Suppressor macrophage treated with lipopolysaccharide for 4 hours (primary cell): ENCODE measurements around the gene STK10.

Experiments
- DNase-seq: peaks from one replicate; pipeline ENCODE4 v3.0.0-alpha.2; 2020

STK10 gene

DNA sequence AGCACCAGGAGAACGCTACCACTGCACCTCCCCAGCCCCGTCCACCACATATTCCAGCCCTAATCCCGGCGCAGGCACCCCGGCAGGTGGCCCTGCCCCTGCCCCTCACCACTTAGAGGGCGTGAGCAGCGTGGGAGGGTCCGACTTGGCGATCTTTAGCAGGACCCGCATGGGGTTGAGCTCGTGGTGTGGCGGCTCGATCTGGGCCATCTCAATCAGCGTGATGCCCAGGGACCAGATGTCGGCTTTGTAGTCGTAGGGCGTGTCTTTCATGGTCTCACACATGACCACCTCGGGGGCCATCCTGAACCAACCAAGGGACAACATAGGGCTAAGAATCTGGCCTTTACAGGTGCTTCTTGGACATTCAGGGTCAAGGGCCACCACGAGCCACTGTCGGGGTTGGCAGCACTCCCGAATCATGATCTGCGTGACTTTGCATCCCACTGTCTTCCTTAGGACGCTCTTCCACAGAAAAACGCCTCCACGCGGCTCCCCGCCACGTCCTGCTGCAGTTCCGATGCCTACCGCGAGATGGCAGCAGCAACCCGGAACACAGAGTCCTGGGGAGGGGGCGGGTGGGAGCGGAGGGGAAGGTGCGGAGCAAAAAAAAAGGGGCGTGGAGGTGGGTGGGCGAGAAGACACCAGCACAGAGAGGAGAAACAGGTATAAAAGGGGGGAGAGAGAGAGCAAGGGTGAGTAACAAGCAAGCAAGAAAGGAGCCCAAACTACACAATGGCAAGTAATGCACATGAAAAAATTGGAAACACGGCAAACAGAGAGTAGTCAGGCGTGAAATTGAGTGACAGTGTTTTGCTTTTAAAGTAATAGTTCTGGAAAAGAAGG is 81.3 kb downstream of the STK10 start:
- peak; percentile 49 for DNase-seq

DNA sequence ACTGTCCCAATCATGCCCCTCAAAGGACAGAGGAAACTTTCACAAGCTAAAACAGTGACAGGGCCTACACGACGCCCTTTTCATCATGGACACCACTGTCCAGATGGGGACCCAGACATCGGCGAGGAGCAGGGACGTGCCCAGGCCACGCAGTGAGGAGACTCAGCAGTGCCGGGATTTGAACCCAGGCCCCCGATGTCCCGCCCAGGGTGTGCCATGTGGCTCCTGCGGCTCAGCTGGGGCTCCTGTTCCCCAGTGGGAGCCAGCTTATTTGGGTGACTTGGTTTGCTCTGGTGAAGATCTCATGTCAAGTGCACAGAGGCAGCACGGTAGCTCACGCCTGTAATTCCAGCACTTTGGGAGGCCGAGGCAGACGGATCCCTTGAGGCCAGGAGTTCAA is 82.2 kb downstream of the STK10 start:
- DNase-seq: no peak

- DNase-seq: no peak
These were observed 83.0 kb downstream of the STK10 start for GRCh38 chr5:172104801-172105701.

DNA sequence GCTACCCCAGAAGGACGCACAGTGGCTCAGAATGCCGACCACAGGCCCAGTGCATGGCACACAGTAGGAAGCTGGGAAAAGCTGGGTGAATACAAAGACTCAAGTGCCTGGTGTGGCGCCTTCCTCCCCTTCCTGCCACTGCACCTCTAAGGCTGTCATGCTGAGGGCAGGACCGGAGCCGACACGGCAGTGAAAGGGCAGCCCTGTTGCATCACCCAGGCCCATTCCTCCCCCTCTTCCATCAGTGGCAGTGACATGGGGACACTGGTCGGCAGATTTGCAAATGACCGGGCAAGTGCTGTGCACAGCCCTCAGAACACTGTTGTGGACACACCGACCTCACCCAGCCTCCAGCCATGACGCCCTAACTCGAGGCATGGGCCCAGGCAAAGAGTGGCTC is 84.0 kb downstream of the STK10 start:
- no peak for DNase-seq

DNA sequence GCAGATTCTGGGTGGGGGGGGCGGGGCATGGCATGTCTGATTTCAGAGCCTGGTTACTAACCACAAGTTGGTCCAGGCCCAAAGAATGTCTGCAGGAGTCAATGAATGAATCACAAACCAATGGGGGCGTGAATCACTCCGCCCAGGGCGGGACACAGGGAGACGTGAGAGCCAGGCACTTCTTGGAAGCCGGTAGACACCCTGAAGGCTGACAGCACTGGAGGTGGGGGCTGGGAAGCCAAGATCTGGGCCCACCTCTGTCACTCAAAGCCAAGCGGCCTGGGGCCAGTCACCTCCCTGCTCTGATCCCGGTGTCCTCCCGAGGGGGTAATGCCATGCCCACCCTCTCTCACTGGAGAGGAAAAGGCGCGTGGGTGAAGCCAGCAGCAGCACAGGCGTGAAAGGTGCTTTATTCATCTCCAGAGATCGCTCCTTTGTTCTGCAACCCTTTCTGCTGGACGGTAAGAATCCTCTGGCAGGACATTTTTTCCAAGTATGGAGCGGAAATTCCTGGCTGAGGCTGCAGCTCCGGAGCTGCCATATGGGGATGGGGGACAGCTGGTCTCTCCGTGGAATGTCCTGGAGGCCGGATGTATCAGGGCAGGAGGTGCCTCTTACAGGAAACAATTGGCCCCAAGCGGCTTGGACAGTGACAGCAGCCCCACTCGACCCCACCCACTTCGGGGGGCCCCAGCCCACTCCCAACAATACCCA is 85.0 kb downstream of the STK10 start:
- peak; percentile 46 for DNase-seq

- no peak for DNase-seq
These were observed 85.7 kb downstream of the STK10 start for GRCh38 chr5:172102218-172102870.

GRCh38 chr5:172101547-172102217 is 86.3 kb downstream of the STK10 start:
- DNase-seq: no peak

DNA sequence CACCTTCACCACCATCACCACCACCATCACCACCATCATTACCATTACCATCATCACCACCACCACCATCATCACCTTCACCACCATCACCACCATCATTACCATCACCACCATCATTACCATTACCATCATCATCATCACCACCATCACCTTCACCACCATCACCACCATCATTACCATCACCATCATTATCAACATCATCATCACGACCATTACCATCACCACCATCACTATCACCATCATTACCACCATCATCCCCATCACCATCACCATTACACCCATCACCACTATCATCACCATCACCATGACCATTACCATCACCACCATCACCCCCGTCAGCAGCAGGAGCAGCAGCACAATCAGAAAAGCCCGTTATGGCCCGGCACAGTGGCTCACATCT is 89.1 kb downstream of the STK10 start:
- DNase-seq: no peak

- no peak for DNase-seq
These were observed 90.0 kb downstream of the STK10 start for GRCh38 chr5:172098046-172098445.

- no peak for DNase-seq
These were observed 90.7 kb downstream of the STK10 start for GRCh38 chr5:172097356-172097755.

GRCh38 chr5:172096207-172096940 is 91.7 kb downstream of the STK10 start:
- DNase-seq: no peak

GRCh38 chr5:172095368-172096206 is 92.4 kb downstream of the STK10 start:
- no peak for DNase-seq

DNA sequence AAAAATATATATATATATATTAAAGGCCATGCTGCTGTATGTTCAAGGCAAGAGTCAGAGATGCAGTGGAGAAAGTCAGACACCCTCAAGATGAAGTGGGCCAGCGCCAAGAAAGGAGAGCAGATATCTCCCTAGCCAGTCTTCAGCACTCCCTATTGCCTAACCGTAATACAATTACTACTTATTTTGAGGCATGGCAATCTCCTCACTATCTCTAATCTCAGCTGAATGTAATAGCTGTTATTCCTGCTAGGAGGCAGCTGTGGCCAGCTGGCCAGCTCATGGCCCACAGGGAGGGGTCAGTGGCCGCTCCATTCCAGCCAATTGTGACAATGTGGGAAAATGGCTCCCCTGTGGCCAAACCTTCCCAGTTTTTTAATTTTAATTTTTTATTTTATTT is 94.1 kb downstream of the STK10 start:
- DNase-seq: no peak

- no peak for DNase-seq
These were observed 94.5 kb downstream of the STK10 start for GRCh38 chr5:172093559-172093958.

- DNase-seq: no peak
These were observed 95.9 kb downstream of the STK10 start for GRCh38 chr5:172091956-172092732.

DNA sequence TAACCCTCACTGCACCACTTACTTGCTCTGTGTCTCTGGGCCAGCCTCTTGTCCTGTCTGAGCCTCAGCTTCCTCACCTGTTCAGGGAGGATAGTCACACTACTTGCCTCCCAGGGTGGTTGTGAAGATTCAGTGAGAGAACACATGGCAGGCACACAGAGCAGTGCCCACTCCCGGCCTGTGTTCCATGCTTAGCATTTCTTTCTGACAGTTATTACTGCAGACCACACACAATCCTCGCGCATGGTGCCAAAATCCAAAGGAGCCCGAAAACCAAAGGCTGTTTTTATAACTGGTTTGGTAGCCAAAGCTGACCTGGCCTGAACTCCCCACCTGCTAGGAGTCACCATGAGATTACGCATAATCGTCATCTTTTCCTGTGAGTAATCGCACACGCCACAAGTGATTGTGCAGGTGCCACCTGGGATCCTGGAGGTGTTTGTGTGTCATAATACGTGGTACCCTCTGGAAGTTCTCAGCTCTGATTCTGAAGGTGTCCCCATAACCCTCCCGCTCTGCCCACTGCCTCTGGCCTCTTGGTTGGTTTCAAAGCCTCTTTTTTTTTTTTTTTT is 97.0 kb downstream of the STK10 start:
- DNase-seq: no peak

GRCh38 chr5:172089298-172090117 is 98.5 kb downstream of the STK10 start:
- no peak for DNase-seq

GRCh38 chr5:172088801-172089200 is 99.2 kb downstream of the STK10 start:
- no peak for DNase-seq
